Thyroid gland (tissue), 4 donors: ENCODE results near the gene ORM1.

ENCODE experiments used
- POLR2A ChIP-seq, 2 donors: fragments of 450-650 bp; IDR thresholded peaks; one replicate each; pipeline ENCODE4 v1.6.1; 2017; ENCODE audit warnings: antibody characterized with exemption in 2 of 2, mild to moderate bottlenecking in 2 of 2, moderate library complexity in 1 of 2
- TF ChIP-seq, protein P1 (sequence below), 6 experiments: fragments of 200-600 bp in 3 of 6; fragments of 450-650 bp in 3 of 6; sonication (generic) in 3 of 6; IDR thresholded peaks; one replicate each; pipeline ENCODE4 v1.5.1; 2016 to 2019; ENCODE audit warnings: antibody characterized with exemption in 6 of 6, mild to moderate bottlenecking in 2 of 6, inconsistent platforms in 1 of 6, moderate library complexity in 1 of 6

DNA sequence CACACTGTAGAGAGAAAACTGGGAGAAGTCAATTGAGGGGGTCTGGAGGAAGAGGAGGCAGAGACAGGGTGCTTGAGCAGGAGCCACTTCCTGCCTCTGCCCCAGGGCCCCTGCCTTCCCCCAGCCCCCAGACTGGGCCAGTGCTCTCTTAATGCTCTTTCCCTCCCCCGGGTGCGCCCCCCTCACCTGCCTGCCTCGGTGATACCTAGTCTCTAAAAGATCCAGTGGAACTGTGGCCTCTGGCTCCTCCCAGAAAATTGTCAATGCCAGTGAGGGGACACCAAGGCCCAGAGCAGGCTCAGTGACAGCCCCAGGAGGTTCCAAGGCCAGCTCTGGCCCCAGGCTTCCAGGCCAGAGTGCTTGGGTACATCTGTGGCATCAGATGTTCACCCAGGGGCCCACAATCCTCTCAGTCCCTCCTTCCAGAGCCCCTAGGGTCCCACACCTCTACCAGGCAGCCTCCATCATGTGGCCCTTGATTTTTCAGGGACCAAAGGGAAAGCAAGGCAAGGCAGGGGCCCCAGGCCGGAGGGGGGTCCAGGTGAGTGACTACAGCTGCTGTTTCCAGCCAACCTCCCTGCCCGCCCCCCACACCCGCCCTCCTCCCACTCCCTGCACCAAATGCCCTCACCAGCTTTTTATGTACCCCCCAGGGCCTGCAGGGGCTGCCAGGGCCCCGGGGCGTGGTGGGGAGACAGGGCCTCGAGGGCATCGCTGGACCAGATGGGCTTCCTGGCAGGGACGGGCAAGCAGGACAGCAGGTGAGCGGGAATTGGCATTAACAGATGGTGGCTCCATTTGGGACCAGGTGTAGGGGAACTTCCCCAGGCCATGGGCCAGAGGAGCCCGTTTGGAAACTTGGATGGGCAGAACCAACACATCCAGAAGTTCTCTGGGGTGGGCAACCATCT is 33.1 kb upstream of the ORM1 start:
- TF ChIP-seq, protein P1, sequence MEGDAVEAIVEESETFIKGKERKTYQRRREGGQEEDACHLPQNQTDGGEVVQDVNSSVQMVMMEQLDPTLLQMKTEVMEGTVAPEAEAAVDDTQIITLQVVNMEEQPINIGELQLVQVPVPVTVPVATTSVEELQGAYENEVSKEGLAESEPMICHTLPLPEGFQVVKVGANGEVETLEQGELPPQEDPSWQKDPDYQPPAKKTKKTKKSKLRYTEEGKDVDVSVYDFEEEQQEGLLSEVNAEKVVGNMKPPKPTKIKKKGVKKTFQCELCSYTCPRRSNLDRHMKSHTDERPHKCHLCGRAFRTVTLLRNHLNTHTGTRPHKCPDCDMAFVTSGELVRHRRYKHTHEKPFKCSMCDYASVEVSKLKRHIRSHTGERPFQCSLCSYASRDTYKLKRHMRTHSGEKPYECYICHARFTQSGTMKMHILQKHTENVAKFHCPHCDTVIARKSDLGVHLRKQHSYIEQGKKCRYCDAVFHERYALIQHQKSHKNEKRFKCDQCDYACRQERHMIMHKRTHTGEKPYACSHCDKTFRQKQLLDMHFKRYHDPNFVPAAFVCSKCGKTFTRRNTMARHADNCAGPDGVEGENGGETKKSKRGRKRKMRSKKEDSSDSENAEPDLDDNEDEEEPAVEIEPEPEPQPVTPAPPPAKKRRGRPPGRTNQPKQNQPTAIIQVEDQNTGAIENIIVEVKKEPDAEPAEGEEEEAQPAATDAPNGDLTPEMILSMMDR (IDR thresholded peaks at IDR 0.05): no peak
- TF ChIP-seq POLR2A (IDR thresholded peaks at IDR 0.05): no peak
